Measurements from ENCODE around the gene CPTP.

CPTP gene

GRCh38 chr1:1336446-1336845, 11.8 kb downstream of the CPTP start:
- Histone ChIP-seq H3K9me2 (replicated peaks; ENCODE audit: insufficient read depth, low read length) (no peaks in the 10 kb centered on the region), H3K27ac (ENCODE audit: low read length) (no peak overlapping the region), H3K9me3 (replicated peaks; ENCODE audit: insufficient read depth, low read length) (no peaks in the 10 kb centered on the region), H3K4me3 (ENCODE audit: low read length) (no peak overlapping the region), H3K4me1 (ENCODE audit: low read length) (no peaks in the 10 kb centered on the region), H2AFZ (ENCODE audit: low read length) (no peak overlapping the region), H3K27me3 (replicated peaks; ENCODE audit: insufficient read depth, low read length) (no peaks in the 10 kb centered on the region), H3K9ac (ENCODE audit: low read length) (no peak overlapping the region), H3K36me3 (replicated peaks; ENCODE audit: insufficient read depth, low read length) (no peaks in the 10 kb centered on the region), H3K4me2 (ENCODE audit: low read depth, low read length) (no peak overlapping the region), H4K20me1 (ENCODE audit: insufficient read depth, low read length) (no peaks in the 10 kb centered on the region), H3F3A (ENCODE audit: insufficient read depth, low read length) (no peaks in the 10 kb centered on the region), H3K79me2 (ENCODE audit: low read length) (no peaks in the 10 kb centered on the region)
- TF ChIP-seq EZH2 (optimal IDR thresholded peaks at IDR 0.05; ENCODE audit: low read depth, low read length) = no peak
- TF ChIP-seq, protein P1, sequence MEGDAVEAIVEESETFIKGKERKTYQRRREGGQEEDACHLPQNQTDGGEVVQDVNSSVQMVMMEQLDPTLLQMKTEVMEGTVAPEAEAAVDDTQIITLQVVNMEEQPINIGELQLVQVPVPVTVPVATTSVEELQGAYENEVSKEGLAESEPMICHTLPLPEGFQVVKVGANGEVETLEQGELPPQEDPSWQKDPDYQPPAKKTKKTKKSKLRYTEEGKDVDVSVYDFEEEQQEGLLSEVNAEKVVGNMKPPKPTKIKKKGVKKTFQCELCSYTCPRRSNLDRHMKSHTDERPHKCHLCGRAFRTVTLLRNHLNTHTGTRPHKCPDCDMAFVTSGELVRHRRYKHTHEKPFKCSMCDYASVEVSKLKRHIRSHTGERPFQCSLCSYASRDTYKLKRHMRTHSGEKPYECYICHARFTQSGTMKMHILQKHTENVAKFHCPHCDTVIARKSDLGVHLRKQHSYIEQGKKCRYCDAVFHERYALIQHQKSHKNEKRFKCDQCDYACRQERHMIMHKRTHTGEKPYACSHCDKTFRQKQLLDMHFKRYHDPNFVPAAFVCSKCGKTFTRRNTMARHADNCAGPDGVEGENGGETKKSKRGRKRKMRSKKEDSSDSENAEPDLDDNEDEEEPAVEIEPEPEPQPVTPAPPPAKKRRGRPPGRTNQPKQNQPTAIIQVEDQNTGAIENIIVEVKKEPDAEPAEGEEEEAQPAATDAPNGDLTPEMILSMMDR (IDR thresholded peaks at IDR 0.05; ENCODE audit: low read length) = no peak
- no peak for TF ChIP-seq EZH2phosphoT487 (IDR thresholded peaks at IDR 0.05; ENCODE audit: low read length)
- no peak for DNase-seq

DNA sequence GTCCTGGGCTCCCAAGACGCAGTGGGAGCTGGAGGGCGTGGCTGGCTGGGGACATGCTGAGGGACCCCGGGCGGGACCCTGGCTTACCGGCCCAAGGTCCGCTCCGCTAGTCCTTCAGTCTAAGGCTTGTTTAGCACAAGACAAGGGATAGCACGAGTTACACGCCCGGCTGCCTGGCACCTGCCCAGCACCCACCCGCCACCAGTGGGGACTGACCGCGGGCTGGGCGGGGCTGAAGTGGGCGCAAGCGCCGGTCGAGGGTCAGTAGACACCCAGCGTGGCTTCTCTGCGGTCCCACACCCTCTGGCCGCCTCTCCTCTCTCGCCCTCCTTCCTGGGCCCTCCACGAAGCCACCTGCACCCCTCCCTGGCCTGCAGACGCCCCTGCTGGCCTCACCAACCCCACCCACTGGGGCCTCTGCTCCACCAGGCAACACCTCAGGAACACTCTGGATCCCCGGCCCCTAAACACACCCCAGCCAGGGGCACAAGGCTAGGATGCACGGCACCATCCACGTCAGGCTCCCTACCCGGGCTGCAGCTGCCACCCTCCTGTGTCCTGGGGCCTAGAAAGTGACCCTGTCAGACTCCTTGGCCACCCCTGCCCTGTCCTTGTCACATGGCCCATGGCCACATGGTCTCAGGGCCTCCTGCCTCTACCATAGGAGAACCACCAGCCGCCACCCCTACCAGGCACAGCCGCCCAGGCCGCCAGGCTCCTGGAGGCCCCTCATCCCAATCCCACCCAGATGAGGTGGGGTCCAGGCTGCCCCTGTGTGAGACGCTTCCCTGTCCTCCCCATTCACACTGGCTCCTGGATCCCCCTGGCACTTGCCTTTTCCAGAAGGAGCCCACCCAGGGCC, 12.6 kb downstream of the CPTP start:
- Histone ChIP-seq H4K20me1 (ENCODE audit: insufficient read depth, low read length) (no peaks in the 10 kb centered on the region), H3K4me2 (ENCODE audit: low read depth, low read length) (no peak overlapping the region), H3K9ac (ENCODE audit: low read length) (no peak overlapping the region), H2AFZ (ENCODE audit: low read length) (no peak overlapping the region), H3K9me2 (replicated peaks; ENCODE audit: insufficient read depth, low read length) (no peaks in the 10 kb centered on the region), H3K9me3 (replicated peaks; ENCODE audit: insufficient read depth, low read length) (no peaks in the 10 kb centered on the region), H3K27ac (ENCODE audit: low read length) (no peak overlapping the region), H3F3A (ENCODE audit: insufficient read depth, low read length) (no peaks in the 10 kb centered on the region), H3K4me1 (ENCODE audit: low read length) (no peaks in the 10 kb centered on the region), H3K4me3 (ENCODE audit: low read length) (no peak overlapping the region), H3K79me2 (ENCODE audit: low read length) (no peaks in the 10 kb centered on the region), H3K36me3 (replicated peaks; ENCODE audit: insufficient read depth, low read length) (no peaks in the 10 kb centered on the region), H3K27me3 (replicated peaks; ENCODE audit: insufficient read depth, low read length) (no peaks in the 10 kb centered on the region)
- DNase-seq = no peak
- TF ChIP-seq, protein P1 (IDR thresholded peaks at IDR 0.05; ENCODE audit: low read length) = no peak
- TF ChIP-seq EZH2phosphoT487 (IDR thresholded peaks at IDR 0.05; ENCODE audit: low read length) (no peak), EZH2 (optimal IDR thresholded peaks at IDR 0.05; ENCODE audit: low read depth, low read length) (no peak)

DNA sequence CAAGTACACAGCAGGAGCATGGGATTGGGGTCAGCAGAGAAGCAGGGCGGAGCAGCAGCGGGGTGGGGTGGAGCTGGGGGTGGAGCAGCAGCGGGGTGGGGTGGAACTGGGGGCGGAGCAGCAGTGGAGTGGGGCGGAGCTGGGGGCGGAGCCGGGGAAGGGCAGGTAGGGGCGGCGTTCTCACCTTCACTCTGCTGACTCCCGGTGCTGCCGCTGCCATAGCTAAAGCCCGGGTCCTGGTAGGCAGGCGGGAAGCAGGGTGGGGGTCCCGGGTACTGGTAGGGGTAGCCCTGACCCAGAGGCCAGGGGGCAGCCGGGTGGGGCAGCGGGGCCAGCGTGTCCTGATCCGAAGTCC, 13.2 kb downstream of the CPTP start:
- Histone ChIP-seq H3K79me2 (ENCODE audit: low read length) (no peaks in the 10 kb centered on the region), H3K4me1 (ENCODE audit: low read length) (no peaks in the 10 kb centered on the region), H3K9me3 (replicated peaks; ENCODE audit: insufficient read depth, low read length) (no peaks in the 10 kb centered on the region), H3K9me2 (replicated peaks; ENCODE audit: insufficient read depth, low read length) (no peaks in the 10 kb centered on the region), H3K4me2 (ENCODE audit: low read depth, low read length) (no peak overlapping the region), H3K27ac (ENCODE audit: low read length) (no peak overlapping the region), H2AFZ (ENCODE audit: low read length) (no peak overlapping the region), H4K20me1 (ENCODE audit: insufficient read depth, low read length) (no peaks in the 10 kb centered on the region), H3K27me3 (replicated peaks; ENCODE audit: insufficient read depth, low read length) (no peaks in the 10 kb centered on the region), H3F3A (ENCODE audit: insufficient read depth, low read length) (no peaks in the 10 kb centered on the region), H3K9ac (ENCODE audit: low read length) (no peak overlapping the region), H3K36me3 (replicated peaks; ENCODE audit: insufficient read depth, low read length) (no peaks in the 10 kb centered on the region), H3K4me3 (ENCODE audit: low read length) (no peak overlapping the region)
- DNase-seq = no peak
- TF ChIP-seq, protein P1 (IDR thresholded peaks at IDR 0.05; ENCODE audit: low read length) = no peak
- TF ChIP-seq EZH2 (optimal IDR thresholded peaks at IDR 0.05; ENCODE audit: low read depth, low read length) (no peak), EZH2phosphoT487 (IDR thresholded peaks at IDR 0.05; ENCODE audit: low read length) (no peak)

Data from MM.1S (cell line).